HCT116 (cell line): ENCODE measurements around the gene MED19. TPM values are rescaled to one million over a fixed set of nuclear protein-coding genes. Genes with fewer than 3 reads are reported as not detected.

Experiments
- ATAC-seq: fragments of 200-7000 bp; cut with Tn5 transposase; 2 replicates; pipeline ENCODE4 v1.9.1; 2020; ENCODE audit warnings: mild to moderate bottlenecking, moderate library complexity
- BruUV-seq: library from RNA; stranded (reverse); fragments of 400-500 nt; replicated peaks from 2 replicates; lab custom pipeline; 2021; lab: Mats Ljungman, UMichigan
- CTCF ChIA-PET: fragments of 300-600 bp; sonication (Branson Sonifier 250); formaldehyde crosslinking; loops from one replicate; lab custom pipeline; 2021; ENCODE audit warnings: antibody characterized with exemption; lab: Charles Lee
- POLR2A ChIA-PET: fragments of 300-600, 350-600 bp; sonication (Branson Sonifier 250); formaldehyde crosslinking; loops from one replicate; lab custom pipeline; 2021; ENCODE audit warnings: antibody characterized with exemption; lab: Charles Lee
- RAD21 ChIA-PET, 2 experiments: fragments of 300-600 bp; sonication (Branson Sonifier 250); formaldehyde crosslinking; loops; one replicate each; lab custom pipeline; 2023; ENCODE audit warnings: low total read pairs in 2 of 2; ENCODE audit not compliant: uncharacterized antibody in 2 of 2, unreplicated experiment in 2 of 2, low non-redundant PET in 1 of 2; lab: Charles Lee
- DNase-seq: peaks from one replicate; pipeline ENCODE4 v3.0.0-alpha.2; 2010; ENCODE audit warnings: low read depth, low spot score
- H2AFZ ChIP-seq: fragments of 200-600 bp; shearing (Covaris generic), sonication (generic); 2 replicates; pipeline ENCODE4 v1.6.1; 2017; ENCODE audit warnings: low read depth, mixed run types, mixed read lengths, antibody characterized with exemption, low read length; ENCODE audit not compliant: poor library complexity, severe bottlenecking
- H3K27ac ChIP-seq: 2 replicates; pipeline ENCODE4 v1.5.1; 2012; ENCODE audit warnings: low read depth, low read length
- H3K27me3 ChIP-seq: fragments of 200-600 bp; sonication (generic); 2 replicates; pipeline ENCODE4 v1.6.1; 2016; ENCODE audit warnings: mixed run types, low read length, mixed read lengths; ENCODE audit not compliant: insufficient read depth
- H3K36me3 ChIP-seq, 2 experiments: fragments of 200-500 bp in 1 of 2; fragments of 200-600 bp in 1 of 2; sonication (Bioruptor generic) in 1 of 2; sonication (generic) in 1 of 2; 2 replicates each; pipeline versions ENCODE4 v1.5.1 to v1.6.1; 2014 to 2016; ENCODE audit warnings: low read length in 2 of 2, inconsistent platforms in 1 of 2, mixed read lengths in 1 of 2, mixed run types in 1 of 2; ENCODE audit not compliant: insufficient read depth in 2 of 2, control insufficient read depth in 1 of 2
- H3K4me1 ChIP-seq, 2 experiments: fragments of 200-600 bp in 1 of 2; sonication (generic) in 1 of 2; 2 replicates each; pipeline versions ENCODE4 v1.5.1 to v1.6.1; 2012 to 2017; ENCODE audit warnings: low read length in 2 of 2, inconsistent platforms in 1 of 2, mild to moderate bottlenecking in 1 of 2, mixed read lengths in 1 of 2, mixed run types in 1 of 2, moderate library complexity in 1 of 2; ENCODE audit not compliant: insufficient read depth in 2 of 2, control insufficient read depth in 1 of 2
- H3K4me2 ChIP-seq: fragments of 200-600 bp; sonication (generic); 2 replicates; pipeline ENCODE4 v1.6.1; 2017; ENCODE audit warnings: mixed run types, low read length, mixed read lengths
- H3K4me3 ChIP-seq, 2 experiments: fragments of 200-600 bp in 1 of 2; sonication (generic) in 1 of 2; replicated peaks in 1 of 2; 2 replicates each; pipeline ENCODE4 v1.5.1; 2011 to 2016; ENCODE audit warnings: low read length in 2 of 2, control low read depth in 1 of 2, low read depth in 1 of 2, mild to moderate bottlenecking in 1 of 2, mixed read lengths in 1 of 2, mixed run types in 1 of 2
- H3K79me2 ChIP-seq: fragments of 200-600 bp; sonication (generic); 2 replicates; pipeline ENCODE4 v1.6.1; 2017; ENCODE audit warnings: mild to moderate bottlenecking, mixed run types, low read length, moderate library complexity, mixed read lengths; ENCODE audit not compliant: insufficient read depth
- H3K9ac ChIP-seq: fragments of 200-600 bp; sonication (generic); 2 replicates; pipeline ENCODE4 v1.6.1; 2016; ENCODE audit warnings: low read length, mixed read lengths
- H3K9me2 ChIP-seq: fragments of 200-600 bp; sonication (generic), shearing (Covaris generic); 2 replicates; pipeline ENCODE4 v1.6.1; 2017; ENCODE audit warnings: mixed run types, mild to moderate bottlenecking, moderate library complexity; ENCODE audit not compliant: insufficient read depth
- H3K9me3 ChIP-seq, 2 experiments: fragments of 200-500 bp in 1 of 2; fragments of 200-600 bp in 1 of 2; sonication (Bioruptor generic) in 1 of 2; sonication (generic) in 1 of 2; 2 replicates each; pipeline ENCODE4 v1.6.1; 2014 to 2017; ENCODE audit warnings: low read length in 2 of 2, mixed read lengths in 2 of 2, inconsistent platforms in 1 of 2, low read depth in 1 of 2, mild to moderate bottlenecking in 1 of 2, mixed run types in 1 of 2, moderate library complexity in 1 of 2; ENCODE audit not compliant: control insufficient read depth in 1 of 2, insufficient read depth in 1 of 2
- H4K20me1 ChIP-seq: fragments of 200-600 bp; sonication (generic), shearing (Covaris generic); 2 replicates; pipeline ENCODE4 v1.6.1; 2017; ENCODE audit warnings: mixed run types, mild to moderate bottlenecking, moderate library complexity; ENCODE audit not compliant: insufficient read depth
- ATF3 ChIP-seq: IDR thresholded peaks from 2 replicates; pipeline ENCODE4 v1.6.1; 2012
- CEBPB ChIP-seq: IDR thresholded peaks from 2 replicates; pipeline ENCODE4 v1.6.1; 2012; ENCODE audit warnings: low read depth
- EGR1 ChIP-seq: IDR thresholded peaks from 2 replicates; pipeline ENCODE4 v1.6.1; 2012; ENCODE audit warnings: low read depth
- ELF1 ChIP-seq: IDR thresholded peaks from 2 replicates; pipeline ENCODE4 v1.6.1; 2012; ENCODE audit warnings: low read depth, borderline replicate concordance
- EZH2 ChIP-seq: fragments of 200-600 bp; sonication (generic); IDR thresholded peaks from 2 replicates; pipeline ENCODE4 v1.6.1; 2017; ENCODE audit warnings: antibody characterized with exemption, mixed run types
- EZH2phosphoT487 ChIP-seq: fragments of 200-600 bp; IDR thresholded peaks from 2 replicates; pipeline ENCODE4 v1.6.1; 2018; ENCODE audit warnings: antibody characterized with exemption, borderline replicate concordance
- RAD21 ChIP-seq: IDR thresholded peaks from 2 replicates; pipeline ENCODE4 v1.6.1; 2012; ENCODE audit warnings: low read depth, mild to moderate bottlenecking
- SRF ChIP-seq: IDR thresholded peaks from 2 replicates; pipeline ENCODE4 v1.6.1; 2012; ENCODE audit warnings: low read depth
- TCF7L2 ChIP-seq: IDR thresholded peaks from 2 replicates; pipeline ENCODE4 v1.7.0; 2011; ENCODE audit warnings: borderline replicate concordance, inconsistent platforms; ENCODE audit not compliant: insufficient read depth, insufficient read length; ENCODE audit errors: extremely low read depth
- YY1 ChIP-seq: IDR thresholded peaks from 2 replicates; pipeline ENCODE4 v1.6.1; 2011; ENCODE audit warnings: low read length, low read depth, moderate library complexity, mild to moderate bottlenecking; ENCODE audit not compliant: insufficient replicate concordance; ENCODE audit errors: extremely low read depth
- ZBTB33 ChIP-seq: IDR thresholded peaks from 2 replicates; pipeline ENCODE4 v1.6.1; 2011; ENCODE audit warnings: mild to moderate bottlenecking, low read length, moderate library complexity; ENCODE audit not compliant: insufficient replicate concordance; ENCODE audit errors: extremely low read depth
- ZFX ChIP-seq: fragments of 450-650 bp; IDR thresholded peaks from 2 replicates; pipeline ENCODE4 v1.6.1; 2017
- intact Hi-C: fragments of 100-400 bp; cut with micrococcal nuclease; formaldehyde crosslinking; loops from 2 replicates; pipeline ENCODE4 v1.10.0; 2022
- total RNA-seq: library from RNA; stranded (reverse); gene quantifications from one replicate; pipeline ENCODE4 v1.2.1, GENCODE V29; 2021; ENCODE audit not compliant: unreplicated experiment
- TF ChIP-seq, protein P1 (sequence below), 3 experiments: fragments of 200-600 bp in 1 of 3; sonication (generic) in 1 of 3; IDR thresholded peaks in 2 of 3; conservative IDR thresholded peaks in 1 of 3; 2 replicates each; pipeline ENCODE4 v1.5.1; 2012 to 2017; ENCODE audit warnings: low read depth in 2 of 3, low read length in 2 of 3, antibody characterized with exemption in 1 of 3, borderline replicate concordance in 1 of 3, control low read depth in 1 of 3, mild to moderate bottlenecking in 1 of 3, mixed read lengths in 1 of 3, mixed run types in 1 of 3, moderate library complexity in 1 of 3; ENCODE audit not compliant: insufficient read depth in 1 of 3
- TF ChIP-seq, protein P2 (sequence below): IDR thresholded peaks from 2 replicates; pipeline ENCODE4 v1.6.1; 2012; ENCODE audit warnings: low read depth

MED19 gene
- total RNA-seq, 1 experiment from 2014 or later: 18.0 TPM

GRCh38 chr11:57699813-57700212, 12.2 kb downstream of the MED19 start (continued):
- TF ChIP-seq ZBTB33 (no peak), SRF (no peak), EGR1 (no peak)

DNA sequence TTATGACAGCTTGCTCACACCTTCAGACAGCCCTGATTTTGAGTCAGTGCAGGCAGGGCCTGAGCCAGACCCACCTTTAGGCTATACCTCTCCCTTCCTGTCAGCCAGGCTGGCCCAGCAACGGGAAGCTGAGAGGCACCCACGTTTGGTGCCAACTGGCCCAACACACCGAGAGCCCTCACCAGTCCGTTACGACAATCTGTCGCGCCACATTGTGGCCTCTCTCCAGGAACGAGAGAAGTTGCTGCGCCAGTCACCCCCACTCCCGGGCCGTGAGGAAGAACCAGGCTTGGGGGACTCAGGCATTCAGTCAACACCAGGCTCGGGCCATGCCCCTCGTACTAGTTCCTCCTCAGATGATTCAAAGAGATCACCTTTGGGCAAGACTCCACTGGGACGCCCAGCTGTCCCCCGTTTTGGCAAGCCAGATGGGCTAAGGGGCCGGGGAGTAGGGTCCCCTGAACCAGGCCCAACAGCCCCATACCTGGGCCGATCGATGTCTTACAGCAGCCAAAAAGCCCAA, 13.1 kb downstream of the MED19 start:
- no peaks in the 10 kb centered on the region for H3K79me2 ChIP-seq
- no peaks in the 10 kb centered on the region for H3K9me3 ChIP-seq
- H4K20me1 ChIP-seq: no peaks in the 10 kb centered on the region
- no peaks in the 10 kb centered on the region for H3K4me1 ChIP-seq
- H3K27ac ChIP-seq: no peak overlapping the region
- no TSS peak for BruUV-seq
- no peak overlapping the region for H3K4me3 ChIP-seq
- no peak overlapping the region for H3K9ac ChIP-seq
- H3K36me3 ChIP-seq: peaks cover 32 to 48% of the 10 kb centered on the region in 2 experiments
- H3K27me3 ChIP-seq: no peaks in the 10 kb centered on the region
- RAD21 ChIA-PET: no interaction called here
- no peak for ATAC-seq
- H3K9me2 ChIP-seq: no peaks in the 10 kb centered on the region
- CTCF ChIA-PET: interaction anchor here (1.0 kb wide), 1 partner anchor 102 kb away, joined by 3 read pairs; no protein-coding TSS in a partner anchor
- POLR2A ChIA-PET: no interaction called here
- intact Hi-C loops: no loop called here
- H2AFZ ChIP-seq: no peak overlapping the region
- no peak for DNase-seq
- no peak overlapping the region for H3K4me2 ChIP-seq
- no peak for TF ChIP-seq EGR1
- no peak for TF ChIP-seq EZH2phosphoT487
- TF ChIP-seq ATF3: no peak
- TF ChIP-seq, protein P1, sequence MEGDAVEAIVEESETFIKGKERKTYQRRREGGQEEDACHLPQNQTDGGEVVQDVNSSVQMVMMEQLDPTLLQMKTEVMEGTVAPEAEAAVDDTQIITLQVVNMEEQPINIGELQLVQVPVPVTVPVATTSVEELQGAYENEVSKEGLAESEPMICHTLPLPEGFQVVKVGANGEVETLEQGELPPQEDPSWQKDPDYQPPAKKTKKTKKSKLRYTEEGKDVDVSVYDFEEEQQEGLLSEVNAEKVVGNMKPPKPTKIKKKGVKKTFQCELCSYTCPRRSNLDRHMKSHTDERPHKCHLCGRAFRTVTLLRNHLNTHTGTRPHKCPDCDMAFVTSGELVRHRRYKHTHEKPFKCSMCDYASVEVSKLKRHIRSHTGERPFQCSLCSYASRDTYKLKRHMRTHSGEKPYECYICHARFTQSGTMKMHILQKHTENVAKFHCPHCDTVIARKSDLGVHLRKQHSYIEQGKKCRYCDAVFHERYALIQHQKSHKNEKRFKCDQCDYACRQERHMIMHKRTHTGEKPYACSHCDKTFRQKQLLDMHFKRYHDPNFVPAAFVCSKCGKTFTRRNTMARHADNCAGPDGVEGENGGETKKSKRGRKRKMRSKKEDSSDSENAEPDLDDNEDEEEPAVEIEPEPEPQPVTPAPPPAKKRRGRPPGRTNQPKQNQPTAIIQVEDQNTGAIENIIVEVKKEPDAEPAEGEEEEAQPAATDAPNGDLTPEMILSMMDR (IDR thresholded peaks at IDR 0.05 in 2 of 3, conservative IDR thresholded peaks at IDR 0.05 in 1 of 3; ENCODE audit: borderline replicate concordance in 1 of 3, insufficient read depth in 1 of 3, low read depth in 2 of 3, low read length in 2 of 3): no peak
- no peak for TF ChIP-seq ELF1
- no peak for TF ChIP-seq ZBTB33
- TF ChIP-seq SRF: no peak
- no peak for TF ChIP-seq EZH2
- no peak for TF ChIP-seq ZFX
- no peak for TF ChIP-seq TCF7L2
- TF ChIP-seq, protein P2, sequence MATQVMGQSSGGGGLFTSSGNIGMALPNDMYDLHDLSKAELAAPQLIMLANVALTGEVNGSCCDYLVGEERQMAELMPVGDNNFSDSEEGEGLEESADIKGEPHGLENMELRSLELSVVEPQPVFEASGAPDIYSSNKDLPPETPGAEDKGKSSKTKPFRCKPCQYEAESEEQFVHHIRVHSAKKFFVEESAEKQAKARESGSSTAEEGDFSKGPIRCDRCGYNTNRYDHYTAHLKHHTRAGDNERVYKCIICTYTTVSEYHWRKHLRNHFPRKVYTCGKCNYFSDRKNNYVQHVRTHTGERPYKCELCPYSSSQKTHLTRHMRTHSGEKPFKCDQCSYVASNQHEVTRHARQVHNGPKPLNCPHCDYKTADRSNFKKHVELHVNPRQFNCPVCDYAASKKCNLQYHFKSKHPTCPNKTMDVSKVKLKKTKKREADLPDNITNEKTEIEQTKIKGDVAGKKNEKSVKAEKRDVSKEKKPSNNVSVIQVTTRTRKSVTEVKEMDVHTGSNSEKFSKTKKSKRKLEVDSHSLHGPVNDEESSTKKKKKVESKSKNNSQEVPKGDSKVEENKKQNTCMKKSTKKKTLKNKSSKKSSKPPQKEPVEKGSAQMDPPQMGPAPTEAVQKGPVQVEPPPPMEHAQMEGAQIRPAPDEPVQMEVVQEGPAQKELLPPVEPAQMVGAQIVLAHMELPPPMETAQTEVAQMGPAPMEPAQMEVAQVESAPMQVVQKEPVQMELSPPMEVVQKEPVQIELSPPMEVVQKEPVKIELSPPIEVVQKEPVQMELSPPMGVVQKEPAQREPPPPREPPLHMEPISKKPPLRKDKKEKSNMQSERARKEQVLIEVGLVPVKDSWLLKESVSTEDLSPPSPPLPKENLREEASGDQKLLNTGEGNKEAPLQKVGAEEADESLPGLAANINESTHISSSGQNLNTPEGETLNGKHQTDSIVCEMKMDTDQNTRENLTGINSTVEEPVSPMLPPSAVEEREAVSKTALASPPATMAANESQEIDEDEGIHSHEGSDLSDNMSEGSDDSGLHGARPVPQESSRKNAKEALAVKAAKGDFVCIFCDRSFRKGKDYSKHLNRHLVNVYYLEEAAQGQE: no peak
- TF ChIP-seq CEBPB: no peak
- no peak for TF ChIP-seq YY1
- TF ChIP-seq RAD21: no peak
